ENCODE results near the gene PLEKHG4B.
"Not testable (repeated sequence)": the region's sequence is repeated elsewhere in the genome, so short reads cannot be mapped to it uniquely, and the experiment has no call there.

The PLEKHG4B gene

GRCh38 chr5:155651-156410, 63.9 kb downstream of the PLEKHG4B start:
- DNase-seq (ENCODE audit: low spot score): no peak

GRCh38 chr5:156411-157072, 64.6 kb downstream of the PLEKHG4B start:
- DNase-seq (ENCODE audit: low spot score): no peak

DNA sequence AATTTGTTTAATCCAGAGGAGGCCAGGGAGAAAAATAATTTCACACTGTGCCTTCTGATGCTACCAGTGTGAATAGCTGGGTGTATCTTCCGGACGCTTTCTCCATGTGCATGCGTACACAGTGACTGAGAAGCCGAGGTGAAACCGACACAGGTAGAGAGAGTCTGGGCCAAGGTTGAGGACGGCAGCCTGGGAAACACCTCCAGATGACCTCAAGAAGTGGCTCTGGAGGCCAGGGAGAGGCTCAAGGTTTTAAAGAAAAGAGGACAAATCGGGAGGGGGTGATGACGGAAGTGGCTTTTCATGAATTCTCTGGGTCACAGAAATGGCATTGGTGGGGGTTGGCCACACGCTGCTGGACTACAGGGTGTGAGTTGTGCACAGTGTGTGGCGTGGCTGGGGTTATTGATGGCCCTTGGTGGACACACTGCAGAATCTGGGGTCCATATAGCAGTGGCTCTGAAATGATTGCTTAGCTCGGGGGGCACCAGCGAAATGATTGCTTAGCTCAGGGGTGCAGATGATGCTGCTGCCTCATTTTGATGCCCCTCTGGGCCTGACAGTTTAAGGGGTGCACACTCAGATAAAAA, 65.3 kb downstream of the PLEKHG4B start:
- no peak for DNase-seq (ENCODE audit: low spot score)

DNA sequence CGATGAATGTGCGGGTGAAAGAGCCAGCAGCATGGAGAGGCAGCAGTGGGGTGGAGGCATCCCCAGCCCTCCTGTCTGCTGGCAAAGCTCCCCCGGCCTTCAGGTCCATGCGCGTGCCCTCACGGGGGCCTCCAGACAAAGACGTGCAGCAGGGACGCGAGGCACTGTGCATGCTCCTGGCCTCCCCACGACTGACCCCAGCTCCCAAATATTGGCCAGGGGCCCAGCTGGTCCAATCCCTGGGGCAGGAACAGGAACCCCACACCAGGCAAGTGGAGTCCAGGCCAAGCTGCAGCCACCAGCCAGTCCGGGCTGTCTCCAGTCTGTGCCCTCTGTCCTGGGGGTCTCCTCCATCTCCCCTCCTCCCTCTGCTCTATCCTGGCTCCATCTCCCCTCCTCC, 65.8 kb downstream of the PLEKHG4B start:
- DNase-seq (ENCODE audit: low spot score): no peak

DNA sequence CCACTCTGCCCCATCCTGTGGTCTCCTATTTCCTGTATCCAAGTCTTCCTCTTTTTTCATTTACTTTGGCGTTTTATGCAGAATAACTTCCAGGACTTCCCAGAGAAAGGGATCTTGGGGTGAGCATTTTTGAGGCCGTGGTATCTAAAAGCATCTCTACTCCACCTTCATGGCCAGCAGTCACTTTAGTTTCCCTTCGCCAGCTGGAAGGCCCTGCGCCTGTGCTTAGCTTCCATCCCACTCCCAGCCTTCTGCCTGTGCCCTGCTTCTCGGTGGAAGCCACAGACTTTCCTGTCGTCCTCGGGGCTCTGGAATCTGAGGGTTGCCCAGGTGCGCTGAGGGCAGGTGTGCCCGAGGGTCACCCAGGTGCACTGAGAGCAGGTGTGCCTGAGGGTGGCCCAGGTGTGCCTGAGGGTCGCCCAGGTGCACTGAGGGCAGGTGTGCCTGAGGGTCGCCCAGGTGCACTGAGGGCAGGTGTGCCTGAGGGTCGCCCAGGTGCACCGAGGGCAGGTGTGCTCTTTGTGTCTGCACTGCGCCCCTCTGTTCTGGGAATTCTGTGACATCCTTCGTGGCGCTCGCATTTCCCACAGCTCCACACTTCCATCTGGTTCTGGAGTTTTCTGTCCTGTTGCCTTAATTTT, 67.0 kb downstream of the PLEKHG4B start:
- DNase-seq (ENCODE audit: low spot score): no peak

- DNase-seq (ENCODE audit: low spot score): no peak
Measured at GRCh38 chr5:159448-160172, 67.6 kb downstream of the PLEKHG4B start.

GRCh38 chr5:160173-160510, 68.2 kb downstream of the PLEKHG4B start:
- DNase-seq (ENCODE audit: low spot score): no peak

GRCh38 chr5:160921-161802, 69.2 kb downstream of the PLEKHG4B start:
- DNase-seq (ENCODE audit: low spot score): no peak

DNA sequence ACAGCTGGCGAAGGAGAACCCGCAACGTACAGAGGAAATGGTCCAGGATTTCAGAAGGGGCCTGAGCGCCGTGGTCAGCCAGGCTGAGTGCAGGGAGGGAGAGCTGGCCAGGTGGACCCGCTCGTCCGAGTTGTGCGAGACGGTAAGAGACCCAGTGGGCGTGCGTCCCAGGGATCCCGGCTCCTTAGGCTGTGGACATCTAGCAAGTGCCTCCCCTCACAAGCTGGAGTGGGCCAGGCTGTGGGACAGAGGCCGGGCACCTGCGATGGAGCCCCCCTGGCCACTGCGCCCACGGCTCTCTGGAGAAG, 69.8 kb downstream of the PLEKHG4B start:
- no peak for DNase-seq (ENCODE audit: low spot score)

DNA sequence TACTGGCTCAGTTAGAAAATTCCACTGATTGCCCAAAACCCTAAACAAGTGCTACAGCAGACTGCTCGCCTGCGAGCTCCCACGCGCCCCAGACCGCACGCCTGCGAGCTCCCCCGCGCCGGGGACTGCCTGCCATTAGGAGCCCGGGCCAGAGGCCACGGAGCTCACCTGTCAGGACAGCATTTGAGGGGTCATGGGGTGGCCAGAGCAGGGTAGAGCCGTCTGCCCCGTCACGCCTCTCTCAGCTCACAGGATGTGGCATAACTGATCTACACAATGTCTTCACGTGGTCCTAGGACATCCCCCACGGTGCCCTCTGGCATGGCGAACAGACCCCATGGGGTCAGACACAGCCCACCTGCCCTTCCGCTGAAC, 70.2 kb downstream of the PLEKHG4B start:
- DNase-seq (ENCODE audit: low spot score): no peak

DNA sequence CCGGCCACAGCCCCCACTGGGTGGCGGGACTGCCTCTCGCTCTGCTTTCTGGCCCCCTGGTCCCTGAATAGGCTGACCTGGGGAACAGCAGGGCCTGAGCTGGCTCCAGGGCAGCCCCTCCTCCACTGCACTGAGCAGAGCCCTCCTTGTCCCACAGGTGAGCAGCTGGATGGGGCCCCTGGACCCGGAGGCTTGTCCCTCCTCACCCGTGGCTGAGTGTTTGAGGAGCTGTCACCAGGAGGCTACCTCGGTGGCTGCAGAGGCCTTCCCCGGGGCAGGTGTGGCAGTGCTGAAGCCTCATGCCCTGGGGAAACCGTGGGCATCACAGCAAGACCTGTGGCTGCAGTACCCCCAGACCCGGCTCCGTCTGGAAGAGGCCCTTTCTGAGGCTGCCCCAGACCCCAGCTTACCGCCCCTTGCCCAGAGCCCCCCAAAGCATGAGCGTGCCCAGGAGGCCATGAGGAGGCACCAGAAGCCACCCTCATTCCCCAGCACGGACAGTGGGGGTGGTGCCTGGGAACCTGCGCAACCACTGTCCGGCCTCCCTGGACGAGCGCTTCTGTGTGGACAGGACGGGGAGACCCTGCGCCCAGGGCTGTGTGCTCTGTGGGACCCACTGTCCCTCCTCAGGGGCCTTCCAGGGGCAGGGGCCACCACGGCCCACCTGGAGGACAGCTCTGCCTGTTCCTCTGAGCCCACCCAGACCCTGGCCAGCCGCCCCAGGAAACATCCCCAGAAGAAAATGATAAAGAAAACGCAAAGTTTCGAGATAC, 70.8 kb downstream of the PLEKHG4B start:
- DNase-seq (ENCODE audit: low spot score): no peak

- DNase-seq (ENCODE audit: low spot score): no peak
Measured at GRCh38 chr5:163338-163620, 71.3 kb downstream of the PLEKHG4B start.

- DNase-seq (ENCODE audit: low spot score): no peak
Measured at GRCh38 chr5:163841-164240, 71.9 kb downstream of the PLEKHG4B start.

- DNase-seq (ENCODE audit: low spot score): no peak
Measured at GRCh38 chr5:164244-164643, 72.3 kb downstream of the PLEKHG4B start.

GRCh38 chr5:164783-165182, 72.8 kb downstream of the PLEKHG4B start:
- DNase-seq (ENCODE audit: low spot score): not testable (repeated sequence)

DNA sequence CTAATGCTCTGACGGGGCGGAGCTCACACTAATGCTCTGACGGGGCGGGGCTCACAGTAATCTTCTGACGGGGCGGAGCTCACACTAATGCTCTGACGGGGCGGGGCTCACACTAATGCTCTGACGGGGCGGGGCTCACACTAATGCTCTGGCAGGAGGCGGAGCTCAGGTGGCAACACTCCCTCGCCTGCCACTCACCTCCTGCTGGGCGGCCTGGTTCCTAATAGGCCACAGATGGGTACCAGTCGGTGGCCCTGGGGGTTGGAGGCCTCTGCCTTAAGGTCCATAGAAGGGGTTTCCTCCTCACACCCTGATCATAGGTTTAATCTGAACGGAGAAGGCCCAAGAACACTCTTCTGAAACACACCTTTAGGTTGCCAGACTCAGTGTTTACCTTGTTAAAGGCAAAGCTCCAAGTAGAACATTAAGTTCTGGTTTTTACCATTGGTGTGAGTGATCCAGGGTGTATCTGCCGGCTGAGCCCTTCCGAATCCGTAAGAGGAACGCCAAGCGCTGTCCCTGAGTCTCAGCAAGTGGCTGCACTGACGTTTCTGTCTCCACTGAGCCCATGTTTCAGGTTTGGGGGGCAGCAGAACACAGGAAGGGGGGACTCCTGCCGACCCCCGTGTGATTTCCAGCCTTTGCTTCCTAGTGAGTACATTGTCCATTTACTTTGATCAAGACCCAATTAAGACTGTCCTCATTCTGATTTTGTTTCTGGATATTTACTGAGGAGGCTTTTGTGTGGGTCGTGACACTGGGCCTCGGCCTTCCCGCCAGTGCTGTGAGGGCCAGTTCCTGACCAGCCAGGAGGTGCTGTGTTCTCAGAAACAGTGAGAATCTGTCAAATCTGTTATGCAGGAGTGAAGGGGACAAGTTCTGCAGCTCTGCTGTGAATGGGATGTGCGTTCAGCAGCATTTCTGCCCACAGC, 74.7 kb downstream of the PLEKHG4B start:
- no peak for DNase-seq (ENCODE audit: low spot score)

DNA sequence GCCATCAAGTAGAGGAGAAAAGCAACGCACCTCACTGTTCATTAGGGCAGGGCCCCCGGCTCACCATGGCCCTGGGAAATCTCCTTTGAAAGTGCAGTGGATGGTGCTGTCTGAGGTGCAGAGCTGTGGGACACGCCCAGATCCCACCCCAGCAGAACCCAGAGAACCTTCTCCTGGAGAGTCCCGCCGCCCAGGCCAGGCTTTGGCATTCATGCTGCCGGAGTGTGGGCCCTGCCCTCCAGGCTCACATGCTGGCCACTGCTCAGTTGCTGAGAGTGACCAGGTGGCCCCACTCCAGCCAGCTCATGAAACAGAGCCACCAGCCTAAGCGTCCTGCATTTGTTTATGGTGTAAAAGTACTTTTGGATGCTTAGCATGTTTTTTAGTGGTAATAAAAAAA, 75.5 kb downstream of the PLEKHG4B start:
- DNase-seq (ENCODE audit: low spot score): no peak

DNA sequence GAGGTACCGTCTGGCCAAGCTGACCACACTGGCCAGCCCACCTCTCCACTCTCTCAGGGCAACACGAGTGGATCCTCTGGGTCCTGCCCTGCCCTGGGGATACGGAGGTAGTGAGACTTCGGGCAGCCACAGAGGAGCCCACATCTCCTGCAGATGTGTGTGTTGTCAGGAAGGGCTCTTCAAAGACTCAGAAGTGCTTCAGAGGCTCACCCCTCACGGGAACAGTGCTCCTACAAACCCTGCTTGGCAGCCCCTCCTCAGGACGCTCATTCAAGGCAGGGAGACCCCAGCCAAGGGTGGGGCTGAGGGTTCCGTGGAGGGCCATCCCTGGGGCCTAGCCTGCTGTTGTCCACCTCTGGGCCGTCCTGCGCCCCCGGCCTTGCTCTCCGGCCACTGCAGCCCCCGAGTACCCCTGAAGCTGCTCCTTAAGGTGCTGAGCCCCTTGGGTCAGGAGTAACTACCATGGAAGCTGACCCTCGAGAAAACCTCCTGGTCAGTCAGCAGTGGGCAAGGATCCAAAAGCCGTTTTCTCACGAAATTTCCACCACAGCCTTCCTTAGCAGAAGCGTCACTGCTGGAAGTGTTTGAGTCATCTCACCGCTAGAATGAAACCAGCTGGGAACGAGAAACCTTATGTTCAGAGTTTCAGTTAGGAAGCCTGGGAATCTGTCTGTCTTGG, 76.2 kb downstream of the PLEKHG4B start:
- no peak for DNase-seq (ENCODE audit: low spot score)
